T-helper 17 cell (primary cell): ENCODE results near the gene MYO1G. TPM values are rescaled to one million over a fixed set of nuclear protein-coding genes. Genes with fewer than 3 reads are reported as not detected.

ENCODE experiments used
- ATAC-seq: fragments of 150-1000 bp; cut with Tn5 transposase; 2 replicates; pipeline ENCODE4 v1.10.0; 2021; ENCODE audit warnings: mild to moderate bottlenecking, moderate library complexity
- DNase-seq, 3 donors: peaks; one replicate each; pipeline versions ENCODE4 v3.0.0 to v3.0.0-alpha.2; 2020 to 2021
- H3K9me3 ChIP-seq: one replicate; pipeline ENCODE4 v1.7.0; 2013; ENCODE audit warnings: low read length, mild to moderate bottlenecking; ENCODE audit not compliant: control insufficient read depth, poor library complexity, severe bottlenecking
- H3K27ac Mint-ChIP-seq: one replicate; pipeline ENCODE4 v1.8.0; 2022; ENCODE audit warnings: mild to moderate bottlenecking, moderate library complexity, mixed read lengths
- H3K27me3 Mint-ChIP-seq: one replicate; pipeline ENCODE4 v1.8.0; 2022; ENCODE audit warnings: mixed read lengths
- H3K36me3 Mint-ChIP-seq: one replicate; pipeline ENCODE4 v1.8.0; 2022; ENCODE audit warnings: low read depth, mixed read lengths
- H3K4me1 Mint-ChIP-seq: one replicate; pipeline ENCODE4 v1.8.0; 2022; ENCODE audit warnings: mild to moderate bottlenecking, mixed read lengths
- H3K4me3 Mint-ChIP-seq: one replicate; pipeline ENCODE4 v1.8.0; 2022; ENCODE audit warnings: mild to moderate bottlenecking, moderate library complexity, mixed read lengths
- total RNA-seq, 4 donors: library from RNA in 2 of 4; stranded (reverse) in 2 of 4; gene quantifications; one replicate each; pipeline ENCODE4 v1.2.3 and lab custom pipeline; 2022 to 2026

The MYO1G gene
- total RNA-seq, 2 donors from 2014 or later: 245 to 291 TPM

- Mint-ChIP-seq H3K27ac (no peak overlapping the region), H3K4me3 (no peak overlapping the region), H3K27me3 (no peaks in the 10 kb centered on the region), H3K4me1 (peaks cover 21% of the 10 kb centered on the region), H3K36me3 (peaks cover 3% of the 10 kb centered on the region)
- no peak for ATAC-seq
- H3K9me3 ChIP-seq: no peaks in the 10 kb centered on the region
- DNase-seq: no peak
Observed at GRCh38 chr7:44964384-44964830, 14.4 kb downstream of the MYO1G start.

DNA sequence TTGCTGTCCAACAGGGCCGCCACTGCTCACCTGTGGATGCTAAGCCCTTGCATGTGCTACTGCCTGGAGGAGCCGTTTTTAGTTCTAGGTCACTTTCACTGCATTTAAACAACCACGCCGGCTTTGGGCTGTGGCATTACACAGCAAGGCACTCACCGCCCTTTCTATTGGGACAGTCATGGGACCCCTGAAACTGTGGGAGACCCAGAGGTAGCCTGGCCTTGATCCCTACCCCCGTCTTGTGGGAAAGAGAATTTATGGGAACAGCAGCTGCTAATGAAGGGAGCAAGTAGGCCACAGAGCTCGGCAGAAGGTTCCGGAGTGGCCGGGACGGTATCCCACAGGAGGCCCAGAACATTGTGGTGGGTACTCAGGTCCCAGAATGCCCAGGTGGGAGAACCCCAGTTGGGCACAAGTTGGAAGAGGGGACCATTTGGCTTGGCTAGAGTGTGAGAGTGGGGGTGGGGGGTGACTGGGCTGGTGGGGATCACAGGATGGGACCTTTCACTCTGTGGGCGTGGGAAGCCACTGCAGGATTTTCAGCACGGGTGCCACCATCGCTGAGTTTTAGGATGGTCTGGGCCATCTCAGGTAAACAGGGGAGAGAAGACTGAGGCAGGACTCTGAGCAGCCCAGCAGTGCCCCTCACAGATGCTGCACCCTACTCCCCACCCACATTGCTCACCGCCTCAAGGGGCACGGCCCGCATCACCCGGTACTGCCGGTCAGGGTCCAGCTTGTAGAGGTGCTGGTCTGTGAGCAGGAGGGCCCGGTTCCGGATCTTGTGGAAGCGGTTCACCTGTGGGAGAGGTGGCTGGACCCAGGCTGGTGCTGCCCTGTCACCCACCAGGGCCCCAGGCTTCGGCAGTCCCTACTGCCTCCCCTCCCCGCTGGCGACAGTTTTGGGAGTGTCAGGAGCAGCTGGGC, 15.2 kb downstream of the MYO1G start:
- no peaks in the 10 kb centered on the region for H3K9me3 ChIP-seq
- no peak for DNase-seq
- no peak for ATAC-seq
- peak overlapping the region; percentile 66 for H3K27ac Mint-ChIP-seq
- H3K27me3 Mint-ChIP-seq: no peaks in the 10 kb centered on the region
- peak overlapping the region; percentile 45 for H3K4me3 Mint-ChIP-seq
- H3K4me1 Mint-ChIP-seq: peaks cover 27% of the 10 kb centered on the region
- peaks cover 3% of the 10 kb centered on the region for H3K36me3 Mint-ChIP-seq

DNA sequence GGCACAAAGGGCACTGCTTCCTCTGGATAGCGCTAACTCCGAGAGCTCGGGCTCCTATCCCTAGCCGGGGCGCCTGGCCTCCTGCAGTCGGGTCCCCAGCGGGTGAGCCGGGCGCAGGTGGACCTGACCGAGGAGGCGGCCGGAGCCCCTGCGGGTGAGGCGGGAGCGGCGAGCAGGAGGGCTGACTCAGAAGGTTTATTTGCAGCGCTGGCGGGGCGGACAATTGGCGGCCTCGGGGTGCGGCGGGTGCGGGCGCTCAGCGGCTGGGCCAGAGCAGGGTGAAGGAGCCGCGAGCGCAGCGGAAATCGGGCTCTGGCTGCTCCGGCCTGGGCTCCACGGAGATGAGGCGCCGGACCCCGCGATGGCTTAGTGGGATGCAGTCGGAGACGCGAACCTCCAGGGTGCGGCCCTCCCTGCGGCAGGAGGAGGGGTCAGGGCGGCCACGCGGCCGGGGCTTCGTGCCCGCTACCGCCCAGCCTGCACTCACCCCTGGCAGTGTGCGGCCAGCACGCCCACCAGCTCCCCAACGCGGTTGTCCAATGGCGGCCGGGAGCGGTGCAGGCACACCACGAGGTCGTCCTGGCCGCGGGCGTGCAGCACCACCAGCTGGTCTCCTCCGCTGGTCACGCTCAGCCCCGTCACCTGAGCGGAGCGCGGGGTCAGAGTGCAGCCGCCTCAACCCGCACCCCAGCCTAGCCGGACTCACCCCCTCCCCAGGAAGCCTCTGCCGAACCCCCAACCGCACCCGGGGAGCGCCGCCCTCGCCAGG, 16.1 kb downstream of the MYO1G start:
- Mint-ChIP-seq H3K27ac (peak overlapping the region; percentile 66), H3K27me3 (no peaks in the 10 kb centered on the region), H3K4me1 (peaks cover 27% of the 10 kb centered on the region), H3K4me3 (peak overlapping the region; percentile 45), H3K36me3 (no peaks in the 10 kb centered on the region)
- no peak for DNase-seq
- no peaks in the 10 kb centered on the region for H3K9me3 ChIP-seq
- no peak for ATAC-seq

- Mint-ChIP-seq H3K27ac (peak overlapping the region; percentile 32), H3K4me1 (peaks cover 27% of the 10 kb centered on the region), H3K36me3 (no peaks in the 10 kb centered on the region), H3K4me3 (no peak overlapping the region), H3K27me3 (no peaks in the 10 kb centered on the region)
- ATAC-seq (no peak), DNase-seq (no peak)
- H3K9me3 ChIP-seq: no peaks in the 10 kb centered on the region
Observed at GRCh38 chr7:44961844-44962482, 16.9 kb downstream of the MYO1G start.

DNA sequence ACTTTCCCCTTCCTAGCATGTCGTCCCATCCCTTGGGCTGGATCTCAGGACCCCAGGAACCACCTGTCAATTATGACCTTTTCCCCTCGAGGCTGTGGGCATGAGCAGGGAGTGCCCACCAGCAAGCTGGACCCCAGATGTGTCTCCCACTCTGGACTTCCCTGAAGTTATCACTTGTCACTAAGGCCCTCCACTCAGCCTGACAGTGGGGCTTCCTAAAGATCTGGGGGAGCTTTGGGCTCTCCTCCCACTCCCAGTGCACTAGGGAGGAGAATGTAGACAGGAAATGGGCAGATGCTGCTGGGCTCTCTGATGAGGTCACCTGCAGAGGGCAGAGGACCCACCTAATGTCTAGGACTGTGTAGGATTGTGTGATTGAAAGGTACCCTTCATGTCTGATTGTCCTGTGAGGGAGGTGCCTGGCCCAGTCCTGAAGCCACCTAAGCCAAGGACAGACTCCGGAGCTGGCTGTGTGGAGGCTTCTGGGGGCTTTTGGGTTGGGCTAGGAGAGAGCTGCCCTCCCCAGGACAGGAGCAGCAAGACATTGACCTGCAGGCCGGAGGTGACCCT, 18.7 kb downstream of the MYO1G start:
- H3K9me3 ChIP-seq: no peaks in the 10 kb centered on the region
- Mint-ChIP-seq H3K4me1 (peaks cover 24% of the 10 kb centered on the region), H3K36me3 (no peaks in the 10 kb centered on the region), H3K4me3 (peak overlapping the region; percentile 22), H3K27ac (peak overlapping the region; percentile 98), H3K27me3 (no peaks in the 10 kb centered on the region)
- DNase-seq: no peak
- ATAC-seq: peak; percentile 6

DNA sequence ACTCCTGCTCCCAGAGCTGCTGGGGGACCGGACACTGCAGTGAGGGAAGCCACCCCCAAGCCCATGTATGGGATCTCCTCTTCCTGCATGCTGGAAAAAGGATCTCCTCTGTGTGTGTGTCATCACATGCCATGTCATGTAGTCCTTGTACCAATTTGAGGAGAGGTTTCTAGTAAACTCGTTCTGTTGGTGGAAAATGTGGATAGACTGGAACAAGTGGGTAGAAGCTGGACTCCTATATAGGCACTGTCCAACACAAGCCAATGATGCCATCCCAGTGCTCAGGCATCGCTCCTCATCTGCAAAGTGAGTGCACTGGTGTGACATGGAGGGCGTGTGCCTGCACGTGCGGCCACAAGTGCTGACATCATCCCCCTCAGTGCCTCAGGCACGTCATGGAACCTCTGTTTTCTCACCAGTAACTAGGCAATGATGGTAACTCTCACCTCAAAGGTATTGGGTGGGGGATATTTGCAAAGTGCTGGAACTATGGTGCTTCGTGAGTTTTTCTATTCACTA, 19.3 kb downstream of the MYO1G start:
- H3K9me3 ChIP-seq: no peaks in the 10 kb centered on the region
- Mint-ChIP-seq H3K27ac (peak overlapping the region; percentile 98), H3K36me3 (no peaks in the 10 kb centered on the region), H3K27me3 (no peaks in the 10 kb centered on the region), H3K4me3 (peak overlapping the region; percentile 22), H3K4me1 (peaks cover 23% of the 10 kb centered on the region)
- ATAC-seq (peak; percentile 83), DNase-seq (peak in 1 of 3 donors; percentile 26)

DNA sequence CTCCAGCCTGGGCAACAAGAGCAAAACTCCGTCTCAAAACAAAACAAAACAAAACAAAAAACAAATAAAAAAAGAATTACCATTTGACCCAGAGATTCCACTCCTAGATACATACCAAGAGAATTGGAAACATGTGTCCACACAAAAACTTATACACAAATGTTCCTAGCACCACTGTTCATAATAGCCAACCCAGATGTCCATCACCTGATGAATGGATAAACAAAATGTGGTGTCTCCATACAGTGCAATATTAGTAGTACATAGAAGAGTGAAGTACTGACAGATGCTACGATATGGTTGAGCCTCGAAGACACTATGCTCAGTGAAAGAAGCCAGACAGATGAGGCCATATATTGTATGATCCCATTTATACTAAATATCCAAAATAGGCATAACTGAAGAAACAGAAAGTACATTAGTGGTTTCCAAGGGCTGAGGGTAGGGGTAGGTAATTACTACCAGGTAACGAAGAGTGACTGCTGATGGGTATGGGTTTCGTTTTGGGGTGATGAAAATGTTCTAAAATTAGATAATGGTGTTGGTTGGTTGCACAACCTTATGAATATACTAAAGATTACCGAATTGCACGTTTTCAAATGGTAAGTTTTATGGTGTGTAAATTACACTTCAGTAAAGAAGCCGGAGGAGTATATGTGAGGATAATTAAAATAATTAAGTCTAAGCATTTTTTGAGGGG, 20.0 kb downstream of the MYO1G start:
- Mint-ChIP-seq H3K4me1 (peaks cover 23% of the 10 kb centered on the region), H3K4me3 (peak overlapping the region; percentile 21), H3K36me3 (no peaks in the 10 kb centered on the region), H3K27ac (peak overlapping the region; percentile 98), H3K27me3 (no peaks in the 10 kb centered on the region)
- no peaks in the 10 kb centered on the region for H3K9me3 ChIP-seq
- ATAC-seq: no peak
- DNase-seq: no peak

- Mint-ChIP-seq H3K4me3 (no peak overlapping the region), H3K4me1 (peaks cover 22% of the 10 kb centered on the region), H3K27ac (peak overlapping the region; percentile 63), H3K27me3 (no peaks in the 10 kb centered on the region), H3K36me3 (no peaks in the 10 kb centered on the region)
- DNase-seq (no peak), ATAC-seq (no peak)
- no peaks in the 10 kb centered on the region for H3K9me3 ChIP-seq
Observed at GRCh38 chr7:44956157-44956766, 22.6 kb downstream of the MYO1G start.

- Mint-ChIP-seq H3K27me3 (no peaks in the 10 kb centered on the region), H3K27ac (peak overlapping the region; percentile 63), H3K4me3 (no peak overlapping the region), H3K36me3 (no peaks in the 10 kb centered on the region), H3K4me1 (peaks cover 22% of the 10 kb centered on the region)
- ATAC-seq: no peak
- no peak for DNase-seq
- no peaks in the 10 kb centered on the region for H3K9me3 ChIP-seq
Observed at GRCh38 chr7:44955733-44956132, 23.1 kb downstream of the MYO1G start.

GRCh38 chr7:44953156-44953555, 25.7 kb downstream of the MYO1G start:
- Mint-ChIP-seq H3K27me3 (peaks cover 9% of the 10 kb centered on the region), H3K36me3 (peaks cover 2% of the 10 kb centered on the region), H3K27ac (no peak overlapping the region), H3K4me3 (no peak overlapping the region), H3K4me1 (peaks cover 4% of the 10 kb centered on the region)
- no peaks in the 10 kb centered on the region for H3K9me3 ChIP-seq
- DNase-seq (no peak), ATAC-seq (no peak)

DNA sequence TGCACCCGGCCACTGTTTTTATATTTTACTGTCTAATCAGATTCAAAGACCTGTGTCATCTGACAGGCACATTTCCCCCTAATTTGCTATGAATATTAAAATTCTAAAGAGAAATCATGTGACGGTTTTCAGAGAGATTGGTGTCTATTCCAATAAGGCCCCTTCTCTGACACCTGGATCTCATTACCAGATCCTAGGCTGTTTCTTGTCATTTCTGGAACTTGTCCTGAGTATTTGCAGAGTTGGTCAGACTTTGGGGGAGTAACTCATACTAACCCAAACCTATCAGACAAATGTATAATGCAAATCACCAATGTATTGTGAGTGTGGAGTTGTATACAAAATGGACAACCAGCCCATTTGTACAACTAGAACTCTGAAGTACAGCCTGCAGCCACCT, 29.5 kb downstream of the MYO1G start:
- Mint-ChIP-seq H3K4me1 (peaks cover 3% of the 10 kb centered on the region), H3K4me3 (no peak overlapping the region), H3K27me3 (peaks cover 15% of the 10 kb centered on the region), H3K27ac (no peak overlapping the region), H3K36me3 (peaks cover 3% of the 10 kb centered on the region)
- no peak for ATAC-seq
- no peak for DNase-seq
- no peaks in the 10 kb centered on the region for H3K9me3 ChIP-seq

DNA sequence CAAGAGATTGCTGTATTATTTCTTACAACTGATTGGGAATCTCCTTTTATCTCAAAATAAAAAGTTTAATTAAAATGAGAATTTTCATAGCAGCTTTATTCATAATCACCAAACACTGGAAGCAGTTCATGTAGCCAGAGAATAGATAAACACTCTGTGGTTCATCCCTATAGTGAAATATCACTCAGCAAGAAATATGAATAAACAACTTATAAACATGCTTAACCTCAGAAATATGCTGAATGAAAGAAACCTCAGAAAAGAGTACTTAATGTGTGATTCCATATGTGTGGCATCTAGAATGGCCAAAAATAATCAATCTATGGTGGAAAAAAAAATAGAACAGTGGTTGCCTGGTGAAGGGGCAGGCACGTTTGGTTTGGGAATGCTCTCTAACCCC, 33.3 kb downstream of the MYO1G start:
- Mint-ChIP-seq H3K27me3 (peaks cover 20% of the 10 kb centered on the region), H3K4me1 (peaks cover 3% of the 10 kb centered on the region), H3K36me3 (peaks cover 3% of the 10 kb centered on the region), H3K27ac (no peak overlapping the region), H3K4me3 (no peak overlapping the region)
- DNase-seq (no peak), ATAC-seq (no peak)
- no peaks in the 10 kb centered on the region for H3K9me3 ChIP-seq
